Measurements from ENCODE around the gene SYT8.

SYT8 gene

GRCh38 chr11:1819074-1819473 lies 15.7 kb upstream of the SYT8 start:
- no peak for DNase-seq

- DNase-seq: no peak
Observed at GRCh38 chr11:1820463-1821325, 14.1 kb upstream of the SYT8 start.

GRCh38 chr11:1821562-1821961 lies 13.2 kb upstream of the SYT8 start:
- no peak for DNase-seq

- no peak for DNase-seq
Observed at GRCh38 chr11:1822648-1823375, 12.0 kb upstream of the SYT8 start.

- DNase-seq: no peak
Observed at GRCh38 chr11:1823376-1824220, 11.2 kb upstream of the SYT8 start.

GRCh38 chr11:1824221-1825038 lies 10.4 kb upstream of the SYT8 start:
- no peak for DNase-seq

GRCh38 chr11:1825039-1825740 lies 9.6 kb upstream of the SYT8 start:
- no peak for DNase-seq

GRCh38 chr11:1825785-1826451 lies 8.9 kb upstream of the SYT8 start:
- no peak for DNase-seq

- DNase-seq: no peak
Observed at GRCh38 chr11:1826552-1827094, 8.2 kb upstream of the SYT8 start.

- DNase-seq: no peak
Observed at GRCh38 chr11:1827095-1827813, 7.5 kb upstream of the SYT8 start.

- no peak for DNase-seq
Observed at GRCh38 chr11:1827931-1828330, 6.9 kb upstream of the SYT8 start.

GRCh38 chr11:1828542-1828941 lies 6.2 kb upstream of the SYT8 start:
- no peak for DNase-seq

GRCh38 chr11:1829039-1829820 lies 5.6 kb upstream of the SYT8 start:
- no peak for DNase-seq

GRCh38 chr11:1830004-1830321 lies 4.8 kb upstream of the SYT8 start:
- no peak for DNase-seq

- DNase-seq: no peak
Observed at GRCh38 chr11:1830322-1831223, 4.2 kb upstream of the SYT8 start.

GRCh38 chr11:1831338-1832210 lies 3.2 kb upstream of the SYT8 start:
- no peak for DNase-seq

- DNase-seq: no peak
Observed at GRCh38 chr11:1832211-1832919, 2.4 kb upstream of the SYT8 start.

All from GF-D8 (cell line).